HG02678 (cell line): ENCODE data around the gene STC2.
"Not testable (repeated sequence)": the region's sequence is repeated elsewhere in the genome, so short reads cannot be mapped to it uniquely, and the experiment has no call there.

Experiments used
- ATAC-seq: cut with Tn5 transposase; IDR thresholded peaks from one replicate; pipeline ENCODE4 v1.9.1; 2021; ENCODE audit warnings: mild to moderate bottlenecking, moderate library complexity; ENCODE audit not compliant: unreplicated experiment

The STC2 gene

GRCh38 chr5:173327948-173328843 is at the start of gene STC2:
TSS of gene STC2 (minus strand) at chr5:173328414. CDS start at chr5:173328193, 221 bp downstream.
- ATAC-seq: peak; percentile 50

- no peak for ATAC-seq
Measured at GRCh38 chr5:173371400-173371799, 43.2 kb upstream of the STC2 start.

- ATAC-seq: not testable (repeated sequence)
Measured at GRCh38 chr5:173363406-173363805, 35.2 kb upstream of the STC2 start.

GRCh38 chr5:173355561-173355960 is 27.3 kb upstream of the STC2 start:
- no peak for ATAC-seq

- no peak for ATAC-seq
Measured at GRCh38 chr5:173354645-173355044, 26.4 kb upstream of the STC2 start.

GRCh38 chr5:173352366-173353349 is 24.4 kb upstream of the STC2 start:
- no peak for ATAC-seq

- ATAC-seq: no peak
Measured at GRCh38 chr5:173342813-173343755, 14.9 kb upstream of the STC2 start.

GRCh38 chr5:173341961-173342430 is 13.8 kb upstream of the STC2 start:
- no peak for ATAC-seq

- no peak for ATAC-seq
Measured at GRCh38 chr5:173340984-173341383, 12.8 kb upstream of the STC2 start.

GRCh38 chr5:173340451-173340850 is 12.2 kb upstream of the STC2 start:
- ATAC-seq: no peak

- no peak for ATAC-seq
Measured at GRCh38 chr5:173339286-173339685, 11.1 kb upstream of the STC2 start.

GRCh38 chr5:173338380-173339015 is 10.3 kb upstream of the STC2 start:
- no peak for ATAC-seq

GRCh38 chr5:173334808-173335207 is 6.6 kb upstream of the STC2 start:
- no peak for ATAC-seq

- ATAC-seq: no peak
Measured at GRCh38 chr5:173333925-173334661, 5.9 kb upstream of the STC2 start.

GRCh38 chr5:173331956-173332479 is 3.8 kb upstream of the STC2 start:
- peak; percentile 67 for ATAC-seq

GRCh38 chr5:173331287-173331686 is 3.1 kb upstream of the STC2 start:
- no peak for ATAC-seq

GRCh38 chr5:173330338-173331206 is 2.4 kb upstream of the STC2 start:
- no peak for ATAC-seq
